Tibial nerve (tissue), 4 donors: ENCODE data around the gene CD1E. TPM values are rescaled to one million over a fixed set of nuclear protein-coding genes. Genes with fewer than 3 reads are reported as not detected.
A peak's percentile ranks its signal among the peaks of the same experiment; 100 is the strongest.

Source experiments
- DNase-seq, 2 donors: peaks; one replicate each; pipeline ENCODE4 v3.0.0-alpha.2; 2019; ENCODE audit warnings: low spot score in 2 of 2
- H3K27ac ChIP-seq, 4 donors: fragments of 200-600 bp; sonication (generic) in 3 of 4; one replicate each; pipeline ENCODE4 v1.5.1; 2017 to 2019; ENCODE audit warnings: mild to moderate bottlenecking in 1 of 4
- H3K27me3 ChIP-seq, 2 donors: fragments of 200-600 bp; sonication (generic) in 1 of 2; one replicate each; pipeline versions ENCODE4 v1.5.1 to v1.6.0; 2017 to 2019
- H3K36me3 ChIP-seq, 3 donors: fragments of 200-600 bp; sonication (generic); one replicate each; pipeline ENCODE4 v1.5.1; 2018 to 2019
- H3K4me1 ChIP-seq, 4 donors: fragments of 200-600 bp; sonication (generic) in 3 of 4; one replicate each; pipeline ENCODE4 v1.5.1; 2017 to 2019
- H3K4me3 ChIP-seq, 4 donors: fragments of 200-600 bp; sonication (generic) in 3 of 4; one replicate each; pipeline ENCODE4 v1.5.1; 2017 to 2019; ENCODE audit warnings: mild to moderate bottlenecking in 1 of 4, moderate library complexity in 1 of 4
- H3K9me3 ChIP-seq, 4 donors: fragments of 200-600 bp; sonication (generic) in 3 of 4; one replicate each; pipeline ENCODE4 v1.5.1; 2017 to 2019
- EP300 ChIP-seq, 2 donors: sonication (generic); formaldehyde crosslinking; IDR thresholded peaks; one replicate each; pipeline ENCODE4 v1.6.1; 2017; ENCODE audit warnings: antibody characterized with exemption in 2 of 2, mild to moderate bottlenecking in 1 of 2
- POLR2A ChIP-seq, 2 donors: fragments of 450-650 bp; IDR thresholded peaks; one replicate each; pipeline ENCODE4 v1.6.1; 2017; ENCODE audit warnings: antibody characterized with exemption in 2 of 2, mild to moderate bottlenecking in 2 of 2, moderate library complexity in 2 of 2
- WGBS, 2 donors: methylation state at CpG; one replicate each; pipeline ENCODE4 v1.1.5; 2018; 5-methylcytosine and 5-hydroxymethylcytosine counted together
- total RNA-seq, 4 donors: library from RNA; depleted of rRNA; stranded (reverse); fragments of >200 nt; gene quantifications; one replicate each; pipeline ENCODE4 v1.1.0, GENCODE V29; 2016
- TF ChIP-seq, protein P1 (sequence below), 5 experiments: fragments of 200-600 bp in 3 of 5; fragments of 450-650 bp in 2 of 5; sonication (generic) in 3 of 5; IDR thresholded peaks; one replicate each; pipeline ENCODE4 v1.5.1; 2016 to 2019; ENCODE audit warnings: antibody characterized with exemption in 5 of 5, mild to moderate bottlenecking in 3 of 5, moderate library complexity in 2 of 5

The CD1E gene
- total RNA-seq, 4 donors from 2014 or later, result 1.4 TPM; not detected in 3

DNA sequence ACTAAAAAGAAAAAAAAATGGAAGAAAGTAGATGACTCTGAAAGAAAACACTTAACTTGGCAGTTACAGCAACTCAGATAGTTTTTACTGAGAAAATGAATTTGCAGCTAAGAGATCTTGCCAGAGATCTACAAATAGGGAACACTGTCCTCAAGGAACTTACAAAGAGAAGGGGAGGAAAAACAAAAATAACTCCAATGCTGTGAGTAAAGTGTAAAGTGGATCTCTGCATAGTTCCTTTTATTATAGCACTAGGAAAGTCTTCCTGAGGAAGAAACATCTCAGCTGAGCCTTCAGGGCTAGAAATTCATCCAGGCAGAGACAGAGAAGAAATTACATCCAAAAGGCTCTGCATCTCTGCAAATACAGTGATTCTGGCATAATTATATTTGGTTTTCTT is 26.2 kb upstream of the CD1E start:
- Histone ChIP-seq H3K4me3 (no peak overlapping the region), H3K27ac (no peak overlapping the region), H3K36me3 (no peaks in the 10 kb centered on the region), H3K4me1 (no peaks in the 10 kb centered on the region), H3K27me3 (no peaks in the 10 kb centered on the region), H3K9me3 (peaks cover 0 to 19% (median 0%) of the 10 kb centered on the region in 4 donors)
- no peak for TF ChIP-seq POLR2A (IDR thresholded peaks at IDR 0.05)
- TF ChIP-seq, protein P1, sequence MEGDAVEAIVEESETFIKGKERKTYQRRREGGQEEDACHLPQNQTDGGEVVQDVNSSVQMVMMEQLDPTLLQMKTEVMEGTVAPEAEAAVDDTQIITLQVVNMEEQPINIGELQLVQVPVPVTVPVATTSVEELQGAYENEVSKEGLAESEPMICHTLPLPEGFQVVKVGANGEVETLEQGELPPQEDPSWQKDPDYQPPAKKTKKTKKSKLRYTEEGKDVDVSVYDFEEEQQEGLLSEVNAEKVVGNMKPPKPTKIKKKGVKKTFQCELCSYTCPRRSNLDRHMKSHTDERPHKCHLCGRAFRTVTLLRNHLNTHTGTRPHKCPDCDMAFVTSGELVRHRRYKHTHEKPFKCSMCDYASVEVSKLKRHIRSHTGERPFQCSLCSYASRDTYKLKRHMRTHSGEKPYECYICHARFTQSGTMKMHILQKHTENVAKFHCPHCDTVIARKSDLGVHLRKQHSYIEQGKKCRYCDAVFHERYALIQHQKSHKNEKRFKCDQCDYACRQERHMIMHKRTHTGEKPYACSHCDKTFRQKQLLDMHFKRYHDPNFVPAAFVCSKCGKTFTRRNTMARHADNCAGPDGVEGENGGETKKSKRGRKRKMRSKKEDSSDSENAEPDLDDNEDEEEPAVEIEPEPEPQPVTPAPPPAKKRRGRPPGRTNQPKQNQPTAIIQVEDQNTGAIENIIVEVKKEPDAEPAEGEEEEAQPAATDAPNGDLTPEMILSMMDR (IDR thresholded peaks at IDR 0.05), result no peak
- TF ChIP-seq EP300 (IDR thresholded peaks at IDR 0.05), result no peak
- DNase-seq, result no peak

DNA sequence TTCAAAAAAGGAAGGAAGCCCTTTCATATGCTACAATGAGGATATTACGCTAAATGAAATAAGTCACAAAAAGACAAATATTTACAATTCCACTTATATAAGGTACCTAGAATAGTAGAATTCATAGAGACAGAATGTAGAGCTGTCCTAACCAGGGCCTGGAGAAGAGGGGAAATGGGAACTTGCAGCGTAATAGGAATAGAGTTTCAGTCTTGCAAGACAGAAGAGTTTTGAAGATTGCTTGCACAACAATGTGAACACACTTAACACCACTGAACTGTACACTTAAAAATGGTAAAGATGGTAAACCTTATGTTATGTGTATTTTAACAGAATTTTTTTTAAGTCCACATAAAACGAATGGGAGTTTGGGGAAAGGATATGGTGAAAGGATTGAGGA is 25.3 kb upstream of the CD1E start:
- Histone ChIP-seq H3K27me3 (no peaks in the 10 kb centered on the region), H3K9me3 (peaks cover 0 to 11% (median 0%) of the 10 kb centered on the region in 4 donors), H3K27ac (no peak overlapping the region), H3K4me3 (no peak overlapping the region), H3K4me1 (no peaks in the 10 kb centered on the region), H3K36me3 (no peaks in the 10 kb centered on the region)
- DNase-seq, result no peak
- WGBS, 2 donors, result 82 to 85% methylated on average over 3 of the region's 3 CpGs
- TF ChIP-seq POLR2A (IDR thresholded peaks at IDR 0.05), result no peak

DNA sequence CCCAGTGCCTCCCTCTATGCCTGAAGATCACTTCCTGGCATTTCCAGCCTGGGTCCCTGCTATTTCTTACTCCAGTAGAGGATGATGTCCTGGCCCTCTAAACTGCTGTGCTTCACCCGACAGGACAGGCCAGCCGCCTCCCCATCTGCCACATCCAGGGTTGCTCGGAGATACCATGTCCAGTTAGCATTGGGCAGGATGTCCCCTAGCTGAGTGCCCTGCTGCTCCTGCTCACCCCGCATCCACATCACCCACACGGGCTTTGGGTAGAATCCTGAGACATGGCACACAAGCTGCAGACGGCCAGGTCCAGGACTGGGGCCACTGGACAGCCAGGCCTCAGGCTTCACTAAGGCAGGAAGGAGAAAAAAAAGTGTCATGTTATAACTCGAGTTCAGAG is 24.4 kb upstream of the CD1E start:
- Histone ChIP-seq H3K36me3 (no peaks in the 10 kb centered on the region), H3K27ac (no peak overlapping the region), H3K4me3 (no peak overlapping the region), H3K9me3 (peaks cover 0 to 2% (median 0%) of the 10 kb centered on the region in 4 donors), H3K27me3 (no peaks in the 10 kb centered on the region), H3K4me1 (no peaks in the 10 kb centered on the region)
- 82 to 90% methylated on average over 7 of the region's 7 CpGs for WGBS, 2 donors
- no peak for DNase-seq
- TF ChIP-seq POLR2A (IDR thresholded peaks at IDR 0.05) (no peak), EP300 (IDR thresholded peaks at IDR 0.05) (no peak)
- TF ChIP-seq, protein P1 (IDR thresholded peaks at IDR 0.05), result no peak

DNA sequence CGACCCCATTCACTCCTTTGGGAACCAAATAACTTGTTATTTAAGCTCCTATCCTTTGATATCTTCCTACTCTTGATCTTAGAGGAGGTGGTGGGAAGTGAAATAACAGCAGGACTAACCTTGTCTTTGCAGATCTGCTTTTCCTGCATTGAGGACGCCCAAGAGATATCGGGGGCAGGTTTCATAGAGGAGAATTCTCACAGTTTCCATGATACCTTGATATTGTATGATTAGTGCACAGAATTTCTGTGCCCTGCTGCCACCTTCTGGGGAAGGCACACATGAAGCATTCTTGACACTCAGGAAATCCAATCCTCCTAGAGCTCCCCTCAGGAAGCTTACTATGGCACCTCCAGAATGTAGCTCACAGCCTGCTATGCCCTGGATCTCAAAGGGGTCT is 24.0 kb upstream of the CD1E start:
- TF ChIP-seq EP300 (IDR thresholded peaks at IDR 0.05), result no peak
- TF ChIP-seq, protein P1 (IDR thresholded peaks at IDR 0.05), result peak in 1 of 5 experiments; percentile 8
- Histone ChIP-seq H3K36me3 (no peaks in the 10 kb centered on the region), H3K27me3 (no peaks in the 10 kb centered on the region), H3K27ac (no peak overlapping the region), H3K4me1 (no peaks in the 10 kb centered on the region), H3K9me3 (no peaks in the 10 kb centered on the region), H3K4me3 (no peak overlapping the region)
- 80 to 87% methylated on average over 3 of the region's 3 CpGs for WGBS, 2 donors
- DNase-seq, result no peak

DNA sequence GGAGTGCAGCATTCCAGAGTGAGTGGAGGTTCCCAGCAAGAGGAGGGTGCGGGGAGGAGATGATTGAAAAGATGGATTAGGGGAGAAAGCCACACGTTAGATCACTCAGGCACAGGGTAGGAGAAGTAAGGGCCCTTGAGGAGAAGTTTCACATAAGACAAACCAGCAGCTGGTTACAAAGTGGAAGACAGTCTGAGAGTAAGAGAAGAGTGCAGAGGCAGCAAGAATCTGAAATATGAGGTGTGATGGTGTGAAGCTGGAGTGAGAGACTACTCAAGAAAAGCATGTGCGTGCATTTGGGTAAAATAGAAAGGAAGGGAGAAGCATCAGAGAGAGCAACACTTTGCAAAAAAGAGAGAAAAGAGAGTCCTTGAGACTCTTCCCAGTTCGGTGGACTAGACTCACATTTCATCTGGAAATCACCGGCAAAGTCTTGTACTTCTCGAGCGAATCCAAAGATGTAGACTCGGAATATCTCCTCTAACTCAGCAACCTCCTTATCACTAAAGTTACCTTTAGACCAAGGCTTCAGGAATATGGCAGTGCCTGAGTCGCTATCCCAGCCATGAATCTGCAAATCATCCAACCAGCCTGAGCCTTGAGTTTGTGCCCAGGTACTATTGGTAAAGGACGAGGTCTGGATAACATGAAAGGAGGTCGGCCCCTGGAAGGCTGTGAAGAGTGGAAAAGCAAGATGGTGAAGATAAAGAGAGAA is 23.1 kb upstream of the CD1E start:
- WGBS, 2 donors, result 85% methylated on average over 11 of the region's 11 CpGs
- H3K4me1 ChIP-seq, result no peaks in the 10 kb centered on the region
- DNase-seq, result no peak
- no peak overlapping the region for H3K27ac ChIP-seq
- no peak overlapping the region for H3K4me3 ChIP-seq
- no peaks in the 10 kb centered on the region for H3K27me3 ChIP-seq
- TF ChIP-seq EP300 (IDR thresholded peaks at IDR 0.05) (no peak), POLR2A (IDR thresholded peaks at IDR 0.05) (no peak)
- TF ChIP-seq, protein P1 (IDR thresholded peaks at IDR 0.05), result no peak
- no peaks in the 10 kb centered on the region for H3K9me3 ChIP-seq
- no peaks in the 10 kb centered on the region for H3K36me3 ChIP-seq

DNA sequence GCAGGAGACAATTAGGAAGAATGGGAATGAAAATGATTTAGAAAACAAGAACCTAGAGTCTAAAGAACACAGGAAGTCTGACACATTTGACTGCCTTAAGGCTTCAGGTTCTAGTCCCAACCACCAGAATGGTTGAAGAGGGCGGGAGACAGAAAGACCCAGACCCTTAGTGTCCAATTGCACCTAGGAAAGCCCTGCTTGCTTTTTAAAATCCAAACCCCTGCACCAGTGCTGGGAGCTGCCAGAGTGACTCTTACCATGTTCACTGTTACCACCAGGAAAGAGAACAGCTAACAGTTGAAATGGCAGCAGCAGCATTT is 22.6 kb upstream of the CD1E start:
- H3K36me3 ChIP-seq, result no peaks in the 10 kb centered on the region
- no peak for TF ChIP-seq POLR2A (IDR thresholded peaks at IDR 0.05)
- TF ChIP-seq EP300 (IDR thresholded peaks at IDR 0.05), result no peak
- TF ChIP-seq, protein P1 (IDR thresholded peaks at IDR 0.05), result no peak
- 87 to 89% methylated on average over 1 of the region's 1 CpG for WGBS, 2 donors
- DNase-seq, result no peak
- H3K27ac ChIP-seq, result no peak overlapping the region
- H3K4me1 ChIP-seq, result no peaks in the 10 kb centered on the region
- no peak overlapping the region for H3K4me3 ChIP-seq
- H3K27me3 ChIP-seq, result no peaks in the 10 kb centered on the region
- H3K9me3 ChIP-seq, result no peaks in the 10 kb centered on the region
